Glomerular endothelial cell (primary cell): ENCODE results near the gene ENPP1. TPM values are rescaled to one million over a fixed set of nuclear protein-coding genes. Genes with fewer than 3 reads are reported as not detected.
"Not testable (repeated sequence)": the region's sequence is repeated elsewhere in the genome, so short reads cannot be mapped to it uniquely, and the experiment has no call there.

ENCODE experiments used
- DNase-seq: peaks from one replicate; pipeline ENCODE4 v3.0.0-alpha.2; 2011; ENCODE audit warnings: low read depth, low spot score; ENCODE audit errors: extremely low read depth
- total RNA-seq: library from RNA; depleted of rRNA; stranded (reverse); fragments of >200 nt; gene quantifications from 2 replicates; pipeline ENCODE4 v1.2.3, GENCODE V29; 2015

ENPP1 gene
- total RNA-seq, 1 donor from 2014 or later: 1.2 TPM

DNA sequence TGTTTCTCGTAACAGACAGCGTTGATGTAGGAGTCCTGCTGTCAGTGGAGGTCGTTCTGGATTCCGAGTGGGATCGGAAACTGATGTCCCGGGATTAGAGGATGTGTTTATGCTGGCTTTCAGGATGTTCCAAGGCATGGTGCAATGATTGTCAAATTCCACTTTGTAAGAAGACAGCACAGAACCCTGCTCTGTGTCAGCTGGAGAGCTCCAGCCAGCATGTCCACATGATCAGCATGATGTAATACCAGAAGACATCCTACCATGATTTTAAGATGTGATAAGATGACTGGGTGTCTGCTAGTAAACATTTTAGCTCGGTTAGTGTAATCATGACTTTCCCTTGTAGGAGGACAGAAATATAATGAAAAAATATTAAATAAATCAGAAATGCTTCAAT, 20.3 kb downstream of the ENPP1 start:
- DNase-seq: no peak

DNA sequence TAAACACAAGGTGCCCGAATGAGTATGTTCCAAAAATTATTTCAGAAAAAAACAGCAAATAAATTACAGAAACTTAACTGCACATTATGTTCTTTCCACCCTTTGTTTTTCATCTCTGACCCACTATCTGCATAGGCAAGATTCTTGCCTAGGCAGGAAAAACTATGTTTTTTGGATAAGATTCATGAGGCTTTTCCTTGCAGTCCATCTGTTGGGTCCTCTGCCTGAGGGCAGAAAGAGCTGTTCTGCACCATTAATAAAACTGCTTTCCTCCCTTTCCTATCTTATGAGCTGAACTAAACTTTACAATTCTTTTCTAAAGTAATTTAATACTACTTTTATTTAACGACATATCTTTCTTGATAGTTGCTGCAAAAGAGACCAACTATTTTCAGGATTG, 21.1 kb downstream of the ENPP1 start:
- no peak for DNase-seq

DNA sequence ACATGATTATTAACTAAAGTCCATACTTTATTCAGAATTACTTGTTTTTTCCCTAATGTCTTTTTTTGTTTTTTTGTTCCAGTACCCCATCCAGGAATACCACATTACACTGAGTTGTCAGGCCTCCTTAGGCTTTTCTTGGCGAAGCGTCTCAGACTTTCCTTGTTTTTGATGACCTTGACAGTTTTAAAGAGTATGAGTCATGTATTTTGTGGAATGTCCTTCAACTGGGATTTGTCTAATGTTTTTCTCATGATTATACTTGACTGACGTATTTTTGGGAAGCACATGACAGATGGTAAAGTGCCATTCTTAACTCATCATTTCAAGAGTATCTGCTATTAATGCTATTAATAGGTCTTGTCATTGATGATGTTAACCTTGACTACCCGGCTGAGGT, 23.6 kb downstream of the ENPP1 start:
- DNase-seq: no peak

DNA sequence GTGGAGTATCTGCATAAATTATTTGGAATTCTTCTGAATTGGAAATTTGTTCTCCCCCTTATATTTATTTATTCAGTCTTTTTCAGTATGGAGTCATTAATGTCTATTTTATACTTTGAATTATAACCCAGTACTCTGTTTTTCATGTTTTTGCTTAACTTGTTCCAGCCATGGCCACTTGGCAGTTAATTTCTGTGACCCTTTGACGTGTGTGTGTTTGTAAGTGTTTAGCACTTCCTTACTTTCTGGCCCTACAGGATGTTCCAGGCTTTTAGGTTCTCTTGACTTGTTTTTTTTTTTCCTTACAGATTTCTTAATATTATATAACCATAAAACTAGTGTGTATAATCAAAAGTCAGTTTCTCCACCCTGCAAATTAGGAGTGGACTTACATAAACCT, 24.1 kb downstream of the ENPP1 start:
- DNase-seq: no peak

DNA sequence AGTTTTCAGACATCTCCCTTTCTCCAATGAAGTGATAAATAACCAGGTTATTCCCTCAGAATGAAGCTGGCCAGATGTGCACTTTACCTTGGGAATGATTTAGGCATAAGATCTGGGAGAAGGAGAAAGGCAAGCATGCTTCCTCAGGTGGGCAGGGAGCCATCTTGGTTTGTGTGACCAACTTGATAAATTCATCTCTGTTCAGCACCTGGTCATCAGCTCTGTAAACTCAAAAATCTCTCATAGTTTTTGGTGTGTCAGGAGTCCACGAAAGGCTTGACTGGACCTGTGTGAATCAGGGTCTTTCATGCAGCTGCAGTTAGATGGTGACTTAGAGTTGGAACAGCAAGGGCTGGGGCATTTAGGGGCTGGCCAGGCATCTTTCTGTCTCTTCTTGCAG, 24.5 kb downstream of the ENPP1 start:
- DNase-seq: no peak

DNA sequence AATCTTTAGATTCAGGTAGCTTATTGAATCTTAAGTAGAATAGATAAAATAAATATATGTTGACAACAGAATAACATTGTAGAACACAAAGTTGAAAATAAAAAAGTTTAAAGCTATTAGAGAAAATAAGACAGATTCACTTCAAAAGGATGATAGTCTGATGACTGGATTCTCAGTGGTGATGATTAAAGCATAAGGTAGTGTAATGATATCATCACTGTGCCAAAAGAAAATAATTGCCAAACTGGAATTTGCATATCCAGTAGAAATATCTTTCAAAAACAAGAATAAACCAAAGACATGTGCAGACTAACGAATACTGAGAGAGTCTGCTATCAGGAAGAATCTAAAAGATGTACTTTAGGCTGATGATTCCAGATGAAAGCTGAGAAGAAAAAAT, 30.2 kb downstream of the ENPP1 start:
- no peak for DNase-seq

DNA sequence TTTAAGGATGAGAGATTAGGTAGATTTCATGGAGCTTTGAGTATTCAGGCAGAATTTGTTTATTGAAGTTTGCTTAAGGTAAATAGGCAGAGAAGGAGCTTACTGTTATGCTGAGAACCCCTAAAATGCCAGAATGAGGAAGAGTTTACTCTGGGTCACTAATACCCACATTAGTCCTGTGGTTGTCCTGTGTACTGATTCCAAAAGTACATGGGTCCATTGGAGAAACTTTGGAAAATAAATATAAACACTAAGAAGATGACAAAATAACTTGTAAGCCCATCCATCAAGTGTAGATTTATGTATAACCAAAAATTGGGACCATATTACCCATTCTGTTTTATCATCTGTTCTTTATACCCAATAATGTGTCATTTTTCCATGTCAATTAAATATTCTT, 31.6 kb downstream of the ENPP1 start:
- no peak for DNase-seq

DNA sequence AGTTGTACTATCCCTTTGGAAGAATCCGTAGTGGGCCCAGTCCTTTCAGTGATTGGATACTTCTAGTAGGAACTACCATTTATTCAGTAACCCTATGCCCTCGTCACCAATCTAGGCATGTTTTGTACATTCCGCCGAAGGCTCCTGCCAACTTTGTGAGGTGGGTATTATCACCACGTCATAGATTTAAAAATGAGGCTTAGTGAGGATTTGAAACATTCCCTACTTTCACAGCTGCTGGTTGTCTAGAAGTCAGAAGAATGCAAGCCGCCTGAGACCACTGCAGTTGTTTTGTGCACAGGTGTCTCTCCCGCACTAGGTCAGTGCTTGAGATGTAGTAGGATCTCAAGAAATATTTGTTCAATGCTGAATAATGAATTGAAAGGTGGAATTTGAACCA, 32.6 kb downstream of the ENPP1 start:
- no peak for DNase-seq

DNA sequence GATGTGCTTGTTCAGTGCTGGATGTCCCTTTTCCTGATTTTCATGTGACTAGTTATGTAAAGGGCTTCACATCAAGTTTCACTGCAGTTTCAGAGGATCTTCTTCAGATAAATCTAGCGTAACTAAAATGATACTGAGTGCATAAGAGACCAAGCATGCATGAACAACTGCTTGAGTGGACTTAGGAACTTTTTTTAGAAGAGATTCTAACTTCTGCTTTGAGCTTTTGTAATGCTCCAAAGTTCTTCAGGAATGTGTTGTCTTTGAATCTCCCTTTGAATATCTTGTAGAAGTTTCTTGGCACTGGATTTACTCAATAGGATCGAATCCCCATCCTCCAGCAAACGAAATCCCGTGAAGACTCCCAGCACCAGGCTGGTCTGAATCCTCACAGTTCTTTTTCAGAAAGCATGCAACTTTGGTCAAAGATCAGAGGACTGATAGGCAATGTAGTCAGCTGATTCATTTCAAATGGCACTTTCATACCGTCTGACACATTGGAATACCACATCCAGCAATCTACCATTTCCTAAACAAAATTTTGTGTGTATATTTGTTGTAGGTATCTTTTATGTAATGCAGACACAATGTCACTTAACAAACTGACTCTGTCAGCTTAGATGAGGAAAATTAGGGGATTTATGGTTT, 33.2 kb downstream of the ENPP1 start:
- DNase-seq: no peak

DNA sequence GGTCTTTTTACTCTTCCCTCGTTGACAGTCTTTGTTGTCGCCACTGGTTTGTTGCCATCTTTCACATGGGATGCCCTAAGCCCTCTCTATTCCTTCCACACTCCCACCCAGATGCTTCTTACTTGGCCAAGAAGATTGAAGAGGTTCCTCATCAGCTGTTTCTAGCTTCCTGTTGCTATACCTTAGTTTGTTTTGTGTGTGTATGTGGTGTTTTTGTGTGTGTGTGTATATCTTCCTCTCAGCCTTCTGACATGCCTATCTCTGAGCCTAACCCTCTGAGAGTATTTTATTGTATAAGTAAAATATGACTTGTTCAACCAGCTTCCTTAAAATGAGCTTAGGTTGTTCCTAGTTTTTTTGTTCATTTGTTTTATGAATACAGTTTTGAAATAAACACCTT, 35.9 kb downstream of the ENPP1 start:
- DNase-seq: no peak

DNA sequence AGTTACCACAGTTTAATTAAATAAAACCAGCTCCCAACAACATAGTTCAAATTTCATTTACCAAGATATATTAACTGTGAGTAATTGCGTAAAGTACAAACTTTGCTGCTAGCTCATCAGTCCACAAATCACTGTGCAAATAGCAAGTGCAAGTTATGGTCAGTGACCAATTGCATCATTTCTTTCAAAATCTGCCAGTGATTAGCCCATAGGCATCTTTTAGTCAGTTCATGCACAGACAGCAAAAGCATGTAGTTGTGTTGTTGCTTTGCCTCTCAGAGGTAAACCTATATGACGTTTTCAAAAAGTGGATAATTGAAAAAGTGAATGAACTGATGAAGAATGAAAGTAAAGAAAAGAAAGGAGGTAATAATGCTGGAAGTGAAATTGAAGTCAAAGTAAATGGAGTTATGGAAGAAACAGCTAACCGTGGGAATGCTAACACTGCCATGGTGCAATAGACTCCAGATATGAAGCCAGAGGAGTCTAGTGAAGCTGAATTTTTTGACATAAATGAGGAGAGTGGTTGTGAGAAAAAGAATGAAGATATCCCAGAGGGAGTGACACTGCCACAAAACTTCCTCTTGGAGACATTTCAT, 36.5 kb downstream of the ENPP1 start:
- DNase-seq: no peak

DNA sequence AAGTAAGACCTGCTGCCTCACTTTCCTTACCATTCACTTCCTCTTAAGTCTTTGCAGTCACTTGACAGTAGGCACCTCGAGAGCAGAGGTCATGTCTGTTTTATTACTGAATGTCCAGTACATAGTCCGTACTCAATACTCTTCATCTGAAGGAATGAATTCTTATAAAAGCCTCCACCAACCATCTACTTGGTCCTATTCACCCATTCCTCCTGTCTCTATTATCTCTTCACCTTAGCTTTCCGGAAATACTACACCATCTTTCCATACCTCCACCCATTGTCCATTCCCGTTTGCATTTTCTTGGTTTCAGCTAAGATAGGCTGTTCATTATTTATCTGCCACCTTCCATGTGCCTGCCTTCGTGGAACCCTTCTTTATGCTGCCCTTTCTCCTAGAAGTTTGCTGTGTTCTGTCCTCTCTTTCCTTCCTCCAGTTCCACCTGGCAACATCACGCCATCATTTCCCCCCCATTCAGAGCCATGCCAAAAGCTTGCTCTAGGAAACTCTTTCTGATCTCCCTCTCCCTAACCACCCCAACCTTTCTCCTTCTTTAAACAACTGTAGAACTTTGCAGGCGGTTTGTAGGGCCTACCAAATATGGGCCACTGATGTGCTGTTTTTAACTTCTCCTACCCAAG, 38.3 kb downstream of the ENPP1 start:
- DNase-seq: no peak

DNA sequence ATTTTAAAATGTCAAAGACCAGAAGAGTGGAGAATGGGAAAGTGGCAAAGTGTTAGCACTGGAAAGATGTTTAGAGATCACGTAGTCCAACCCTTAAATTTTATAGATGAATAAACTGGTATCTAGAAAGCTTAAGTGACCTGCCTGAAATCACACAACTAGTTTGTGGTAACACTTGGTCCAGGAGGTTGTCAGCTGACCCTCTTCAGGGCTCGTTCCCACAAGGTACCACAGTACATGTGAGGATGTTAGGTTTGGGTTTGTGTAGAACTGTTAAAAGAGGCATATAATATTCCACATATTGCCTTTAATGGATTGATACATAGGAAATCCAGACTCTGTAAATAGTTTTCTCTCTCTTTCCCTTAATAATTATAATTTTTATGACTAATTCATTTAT, 39.1 kb downstream of the ENPP1 start:
- no peak for DNase-seq

DNA sequence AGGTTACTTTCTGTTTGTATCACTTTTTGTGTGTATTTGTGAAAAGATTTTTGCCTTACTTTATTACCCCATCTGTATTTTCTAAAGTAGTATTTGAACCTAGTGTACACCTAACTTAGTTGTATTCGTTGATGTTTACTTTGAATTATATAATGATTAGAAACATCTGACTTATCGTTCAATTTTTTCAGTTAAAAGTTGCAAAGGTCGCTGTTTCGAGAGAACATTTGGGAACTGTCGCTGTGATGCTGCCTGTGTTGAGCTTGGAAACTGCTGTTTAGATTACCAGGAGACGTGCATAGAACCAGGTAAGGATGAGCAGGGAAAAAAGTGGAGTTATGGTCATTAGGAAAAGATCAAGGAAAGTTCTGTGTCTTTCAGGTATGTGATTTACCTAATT, 42.0 kb downstream of the ENPP1 start:
- no peak for DNase-seq

DNA sequence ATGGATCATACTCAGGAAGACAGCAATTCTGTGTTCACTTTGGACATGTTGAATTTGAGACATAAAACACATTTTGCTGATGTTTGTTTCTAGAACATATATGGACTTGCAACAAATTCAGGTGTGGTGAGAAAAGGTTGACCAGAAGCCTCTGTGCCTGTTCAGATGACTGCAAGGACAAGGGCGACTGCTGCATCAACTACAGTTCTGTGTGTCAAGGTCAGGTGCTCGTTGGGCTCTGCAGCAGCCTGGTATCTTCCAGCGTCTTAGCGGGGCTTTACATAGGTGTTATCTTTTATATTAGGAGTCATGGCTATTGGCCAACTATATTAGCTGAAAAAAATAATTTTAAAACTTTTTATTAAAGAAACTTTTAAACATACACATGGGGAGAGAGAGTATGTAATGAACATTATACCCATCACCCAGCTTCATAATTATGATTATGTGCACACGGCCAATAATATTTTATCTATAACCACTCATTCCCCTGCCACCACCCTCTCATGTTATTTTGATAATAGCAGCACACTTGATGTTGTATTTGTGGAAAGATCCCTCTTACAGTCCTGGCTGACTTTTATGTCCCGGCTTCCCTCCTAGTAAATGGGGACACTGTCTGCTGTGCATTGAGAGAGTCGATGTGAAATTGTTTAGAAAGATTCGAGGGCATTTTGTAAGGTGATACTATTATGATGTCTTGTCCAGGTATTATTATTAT, 43.4 kb downstream of the ENPP1 start:
- no peak for DNase-seq

DNA sequence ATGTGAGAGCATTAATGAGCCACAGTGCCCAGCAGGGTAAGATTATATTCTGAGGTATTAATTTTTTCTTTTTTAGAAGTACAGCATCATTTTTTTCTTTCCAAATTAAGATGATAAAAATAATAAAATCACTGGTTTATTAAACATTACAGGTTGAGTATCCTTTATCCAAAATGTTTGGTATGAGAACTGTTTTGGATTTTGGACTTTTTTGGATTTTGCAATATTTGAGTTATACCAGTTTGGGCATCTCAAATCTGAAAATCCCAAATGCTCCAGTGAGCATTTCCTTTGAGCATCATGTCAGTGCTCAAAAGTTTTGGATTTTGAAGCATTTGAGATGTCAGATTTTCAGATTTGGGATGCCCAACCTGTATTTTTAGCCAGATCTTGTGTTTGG, 44.4 kb downstream of the ENPP1 start:
- no peak for DNase-seq

DNA sequence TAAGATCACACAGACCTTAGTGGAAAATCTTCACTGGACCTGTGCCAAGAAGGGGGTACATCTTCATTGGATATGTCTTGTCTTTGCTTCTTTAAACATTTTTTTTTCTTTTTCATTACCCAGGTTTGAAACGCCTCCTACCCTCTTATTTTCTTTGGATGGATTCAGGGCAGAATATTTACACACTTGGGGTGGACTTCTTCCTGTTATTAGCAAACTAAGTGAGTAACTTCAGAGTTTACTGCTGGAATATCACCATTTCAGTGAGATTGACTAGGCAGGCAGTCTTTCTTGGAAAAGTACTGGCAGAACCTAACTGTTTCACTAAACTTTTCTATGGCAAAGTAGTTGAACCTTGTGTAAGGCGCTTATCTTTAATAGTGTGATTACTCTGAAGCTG, 47.0 kb downstream of the ENPP1 start:
- DNase-seq: no peak

DNA sequence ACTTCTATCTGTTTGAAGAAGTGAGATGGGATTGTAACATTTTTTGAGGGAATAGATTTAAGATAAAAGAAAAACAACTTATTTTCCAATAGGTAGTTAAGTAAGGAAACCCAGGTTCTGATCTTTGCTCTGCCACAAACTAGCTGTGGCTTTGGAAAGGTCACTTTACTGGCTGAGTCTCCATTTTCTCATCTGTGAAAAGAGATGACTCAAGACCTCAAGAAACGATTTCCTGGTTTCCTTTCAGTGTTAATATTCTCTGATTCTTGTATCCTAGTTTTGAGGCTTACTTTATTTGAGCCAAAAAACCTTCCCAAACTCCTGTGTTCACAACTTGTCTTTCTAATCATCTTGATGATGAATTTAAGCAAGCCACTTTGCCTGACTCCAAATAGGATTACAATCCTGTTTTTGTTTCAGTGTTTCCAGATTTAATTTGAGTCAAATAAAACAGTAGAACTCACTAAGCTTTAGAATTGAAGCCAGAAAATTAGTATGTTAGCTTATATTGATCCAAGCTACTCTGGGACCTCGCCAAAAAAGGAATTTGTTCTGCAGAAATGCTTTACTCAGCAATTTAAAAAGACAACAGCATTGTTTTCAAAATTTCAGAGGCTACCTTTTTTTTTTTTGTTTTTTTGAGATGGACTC, 51.1 kb downstream of the ENPP1 start:
- no peak for DNase-seq

DNA sequence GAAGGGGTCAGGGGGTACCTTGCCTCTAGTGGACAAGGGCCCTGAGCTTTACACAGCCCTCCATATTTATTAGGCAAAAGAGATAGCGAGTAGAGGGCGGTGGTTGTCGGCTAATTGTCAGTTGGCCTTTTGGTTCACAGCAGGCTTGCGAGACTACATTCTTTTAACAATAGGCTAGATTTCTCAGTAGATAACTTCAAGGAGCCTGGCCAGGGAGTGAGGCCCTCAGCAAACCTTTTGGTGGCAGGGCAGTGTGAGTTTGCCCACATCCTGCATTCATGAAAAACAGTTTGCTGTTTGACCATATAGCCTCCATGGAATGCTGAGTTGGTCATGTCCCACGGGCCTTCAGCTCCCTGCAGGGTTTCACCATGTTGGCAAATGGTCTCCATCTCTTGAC, 51.8 kb downstream of the ENPP1 start:
- DNase-seq: not testable (repeated sequence)

DNA sequence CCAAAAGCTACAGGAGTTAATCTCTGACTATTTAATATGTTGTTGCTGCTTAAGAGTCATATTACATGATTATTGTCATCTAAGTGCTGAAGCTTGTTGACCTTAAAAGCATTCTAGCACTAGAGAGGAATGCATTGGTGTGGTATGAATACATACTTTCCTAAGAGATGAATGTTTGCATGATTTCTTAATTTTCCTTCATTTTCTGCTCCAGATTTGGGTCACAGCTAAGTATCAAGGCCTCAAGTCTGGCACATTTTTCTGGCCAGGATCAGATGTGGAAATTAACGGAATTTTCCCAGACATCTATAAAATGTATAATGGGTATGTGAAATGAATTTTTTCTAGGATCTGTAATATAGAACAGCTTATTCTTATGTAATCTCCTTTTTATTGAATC, 53.6 kb downstream of the ENPP1 start:
- DNase-seq: no peak

DNA sequence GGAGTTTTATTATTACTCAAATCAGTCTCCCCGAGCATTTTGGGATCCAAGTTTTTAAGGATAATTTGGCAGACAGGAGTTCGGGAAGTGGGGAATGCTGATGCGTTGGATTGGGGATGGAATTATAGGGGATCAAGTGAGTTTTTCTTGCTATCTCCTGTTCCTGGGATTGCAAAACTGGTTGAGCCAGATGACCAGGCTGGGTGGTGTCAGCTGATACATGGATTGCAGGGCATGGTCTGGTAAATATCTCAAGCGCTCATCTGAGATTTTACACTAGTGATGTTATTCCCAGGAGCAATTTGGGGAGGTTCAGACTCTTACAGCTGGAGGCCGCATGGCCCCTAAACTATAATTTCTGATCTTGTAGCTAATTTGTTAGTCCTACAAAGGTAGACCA, 54.7 kb downstream of the ENPP1 start:
- DNase-seq: no peak
